GM12874 (cell line): Measurements from ENCODE around the gene IMP4.

ENCODE experiments used
- TF ChIP-seq, protein P1 (sequence below): IDR thresholded peaks from 2 replicates; pipeline ENCODE4 v1.5.1; 2011; ENCODE audit warnings: low read depth, mild to moderate bottlenecking, control low read depth, low read length, moderate library complexity; ENCODE audit not compliant: insufficient read depth

IMP4 gene

DNA sequence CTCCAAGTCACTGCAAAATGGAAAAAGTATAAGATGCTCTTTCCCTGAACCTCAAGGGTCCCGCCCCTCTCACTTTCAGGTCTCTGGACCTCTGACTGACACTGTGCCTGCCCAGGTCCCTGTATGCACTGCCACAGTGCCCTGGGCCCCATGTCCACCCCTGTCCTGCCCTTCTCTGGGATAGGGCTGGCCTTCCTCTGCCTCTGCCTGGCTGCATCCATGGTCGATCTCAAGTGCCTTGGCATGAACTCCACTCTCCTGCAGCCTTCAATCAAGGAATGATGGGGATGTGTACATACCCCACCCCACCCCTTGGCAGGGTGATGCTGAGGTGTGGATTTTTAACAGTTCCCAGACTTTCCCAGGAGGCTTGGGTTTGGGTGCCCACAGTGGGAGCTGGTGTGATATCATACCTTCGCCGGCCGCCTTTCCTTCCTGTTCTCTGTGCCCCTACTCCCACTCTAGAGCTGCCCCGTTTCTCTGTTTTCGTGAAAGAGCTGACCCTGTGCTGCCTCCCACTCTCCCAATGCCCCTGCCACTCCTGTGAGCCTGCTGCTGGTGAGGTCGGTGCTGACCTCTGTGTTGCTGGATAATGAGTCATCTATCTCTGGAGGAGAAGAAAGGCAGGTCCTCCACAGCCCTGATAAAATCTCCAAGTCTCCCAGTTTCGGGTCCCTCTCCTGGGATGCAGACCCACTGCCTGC lies 32.0 kb downstream of the IMP4 start:
- TF ChIP-seq, protein P1, sequence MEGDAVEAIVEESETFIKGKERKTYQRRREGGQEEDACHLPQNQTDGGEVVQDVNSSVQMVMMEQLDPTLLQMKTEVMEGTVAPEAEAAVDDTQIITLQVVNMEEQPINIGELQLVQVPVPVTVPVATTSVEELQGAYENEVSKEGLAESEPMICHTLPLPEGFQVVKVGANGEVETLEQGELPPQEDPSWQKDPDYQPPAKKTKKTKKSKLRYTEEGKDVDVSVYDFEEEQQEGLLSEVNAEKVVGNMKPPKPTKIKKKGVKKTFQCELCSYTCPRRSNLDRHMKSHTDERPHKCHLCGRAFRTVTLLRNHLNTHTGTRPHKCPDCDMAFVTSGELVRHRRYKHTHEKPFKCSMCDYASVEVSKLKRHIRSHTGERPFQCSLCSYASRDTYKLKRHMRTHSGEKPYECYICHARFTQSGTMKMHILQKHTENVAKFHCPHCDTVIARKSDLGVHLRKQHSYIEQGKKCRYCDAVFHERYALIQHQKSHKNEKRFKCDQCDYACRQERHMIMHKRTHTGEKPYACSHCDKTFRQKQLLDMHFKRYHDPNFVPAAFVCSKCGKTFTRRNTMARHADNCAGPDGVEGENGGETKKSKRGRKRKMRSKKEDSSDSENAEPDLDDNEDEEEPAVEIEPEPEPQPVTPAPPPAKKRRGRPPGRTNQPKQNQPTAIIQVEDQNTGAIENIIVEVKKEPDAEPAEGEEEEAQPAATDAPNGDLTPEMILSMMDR = no peak

DNA sequence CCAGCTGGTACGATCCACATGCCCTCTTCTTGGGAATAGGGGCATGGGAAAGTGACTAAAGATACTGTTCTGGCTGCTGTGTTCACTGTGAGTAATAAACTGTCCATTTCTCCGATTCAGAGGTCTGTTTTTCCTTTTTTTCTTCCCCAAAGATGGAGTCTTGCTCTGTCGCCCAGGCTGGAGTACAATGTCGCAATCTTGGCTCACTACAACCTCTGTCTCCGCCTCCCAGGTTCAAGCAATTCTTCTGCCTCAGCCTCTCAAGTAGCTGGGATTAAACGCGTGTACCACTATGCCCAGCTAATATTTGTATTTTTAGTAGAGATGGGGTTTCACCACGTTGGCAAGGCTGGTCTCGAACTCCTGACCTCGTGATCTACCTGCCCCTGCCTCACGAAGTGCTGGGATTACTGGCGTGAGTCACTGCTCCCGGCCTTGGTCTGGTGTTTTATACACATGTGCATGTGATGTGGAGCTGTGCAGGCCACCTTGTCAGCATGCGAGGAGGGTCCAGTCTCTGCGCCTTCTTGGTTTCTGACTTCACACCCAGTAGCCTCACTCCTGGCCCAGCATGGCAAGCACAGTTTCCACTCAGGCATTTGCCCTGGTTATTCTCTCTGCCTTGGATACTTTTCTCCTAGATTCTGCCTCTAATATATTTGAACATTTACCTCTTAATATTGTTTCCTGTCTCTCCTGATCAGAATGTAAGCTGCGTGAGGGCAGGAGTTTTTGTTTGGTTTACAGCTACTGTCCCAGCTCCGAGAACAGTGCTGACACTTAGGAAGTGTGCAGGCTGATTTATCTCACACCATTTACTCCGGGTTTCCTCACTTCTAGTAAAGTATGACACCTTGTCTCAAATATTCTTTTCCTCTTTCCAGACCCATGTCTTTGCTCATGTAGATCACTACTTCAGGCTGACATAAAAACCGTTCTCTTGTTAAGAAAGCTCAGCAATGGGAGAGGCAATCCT lies 32.9 kb downstream of the IMP4 start:
- TF ChIP-seq, protein P1 = no peak

DNA sequence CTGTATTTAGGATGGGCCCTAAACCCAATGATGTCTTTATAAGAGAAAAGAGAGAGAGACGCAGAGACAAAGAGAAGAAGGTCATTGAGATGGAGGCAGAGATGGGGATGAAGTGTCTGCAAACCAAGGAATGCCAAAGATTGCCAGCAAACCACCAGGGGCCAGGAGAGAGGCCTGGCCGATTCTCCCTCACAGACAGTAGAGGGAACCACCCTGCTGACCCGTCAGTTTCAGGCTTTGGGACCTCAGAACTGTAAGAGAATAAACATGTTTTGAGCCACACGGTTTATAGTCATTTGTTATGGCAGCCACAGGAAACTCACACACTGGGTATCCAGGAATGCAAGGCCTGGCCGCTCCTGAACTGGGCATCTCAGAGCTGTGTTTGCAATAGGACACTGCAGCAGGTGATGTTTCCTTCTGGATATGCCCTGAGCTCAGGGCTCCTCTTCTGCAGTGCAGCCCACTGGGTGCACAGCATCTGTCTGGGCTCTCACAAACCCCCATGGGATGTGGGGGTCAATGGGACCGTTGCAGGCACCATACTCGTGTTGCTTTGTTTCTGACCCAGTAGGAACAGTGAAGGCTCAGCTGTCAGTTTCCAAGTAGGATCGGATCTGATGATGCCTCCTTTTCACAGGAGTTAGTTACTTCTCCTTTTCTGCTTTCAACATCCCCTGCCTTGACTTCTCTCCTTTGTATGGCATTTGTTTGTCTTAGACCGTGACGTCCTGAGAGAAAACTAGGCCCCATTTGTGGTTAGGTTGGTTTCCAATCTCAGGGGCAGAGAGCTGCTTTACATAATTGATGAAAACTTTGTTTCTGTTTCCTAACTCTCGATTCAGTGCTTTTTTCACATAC lies 34.0 kb downstream of the IMP4 start:
- TF ChIP-seq, protein P1 = no peak

DNA sequence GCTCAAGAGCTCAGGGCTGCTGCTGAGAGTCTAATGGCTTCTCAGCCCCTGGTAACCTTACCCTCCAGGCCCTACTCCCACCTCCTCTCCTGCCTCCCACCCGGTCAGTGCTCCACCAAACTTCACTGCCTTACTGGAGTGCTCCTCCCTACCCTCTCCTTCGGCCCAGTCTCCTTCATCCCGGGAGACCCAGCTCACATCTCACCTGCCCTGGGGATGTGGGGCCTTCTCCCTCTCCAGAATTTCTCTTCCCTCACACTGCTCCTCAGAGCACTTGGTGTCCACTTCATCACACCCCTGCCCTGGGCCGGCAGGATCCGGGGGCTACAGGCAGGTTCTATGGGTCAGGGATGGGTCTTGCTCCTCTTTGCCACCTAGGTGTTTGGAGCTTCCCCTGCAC lies 34.8 kb downstream of the IMP4 start:
- TF ChIP-seq, protein P1 = no peak

DNA sequence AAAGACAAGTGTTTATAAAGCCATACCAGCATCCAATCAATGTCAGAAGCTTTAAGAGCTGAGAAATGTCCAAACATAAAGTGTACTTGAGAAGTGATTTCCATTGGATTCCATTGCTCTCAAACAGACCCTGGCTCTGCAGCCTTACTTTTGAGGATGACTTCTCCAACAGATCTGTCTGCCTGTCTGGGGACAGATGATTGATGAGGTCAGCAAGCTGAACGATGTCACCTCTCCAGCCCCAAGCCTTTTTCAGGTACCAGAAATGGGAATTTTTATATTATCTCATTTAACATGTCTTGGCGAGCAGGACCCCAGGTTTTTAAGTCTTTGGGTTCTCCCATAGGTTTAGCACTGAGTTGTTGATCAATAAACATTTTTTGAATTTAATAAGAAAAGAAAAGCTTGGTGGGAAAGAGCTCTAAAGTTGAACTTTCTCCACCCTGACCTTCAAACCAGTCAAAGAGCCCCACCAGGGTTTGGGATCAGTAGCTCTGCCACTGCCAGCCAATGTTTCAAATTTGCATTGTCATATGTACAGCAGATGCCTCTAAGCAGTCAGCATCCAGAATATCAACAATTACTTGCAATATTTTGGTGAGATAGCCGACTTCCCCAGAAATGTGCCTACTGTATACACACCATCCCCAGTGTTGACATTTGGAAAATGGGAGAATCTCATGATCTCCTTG lies 35.7 kb downstream of the IMP4 start:
- TF ChIP-seq, protein P1 = no peak

DNA sequence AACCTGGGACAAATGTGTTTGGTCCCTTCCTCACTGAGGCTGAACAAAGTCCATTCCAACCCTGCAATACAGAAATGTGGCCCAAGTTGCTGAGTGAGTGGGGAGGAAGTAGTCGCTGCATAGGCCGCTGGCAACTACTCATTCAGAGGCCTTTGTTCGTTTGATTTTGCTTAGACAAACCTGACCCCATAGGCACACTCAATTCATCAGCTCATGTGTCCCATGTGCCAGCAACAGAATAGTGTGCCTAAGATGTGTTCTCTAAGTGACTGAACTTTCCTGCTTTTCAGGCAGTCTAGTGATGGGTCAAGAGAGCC lies 36.2 kb downstream of the IMP4 start:
- TF ChIP-seq, protein P1 = no peak
